ENCODE results near the gene TRPV2.

GRCh38 chr17:16475179-16475704, 59.9 kb downstream of the TRPV2 start:
- no peak for TF ChIP-seq GABPA (IDR thresholded peaks at IDR 0.05 in 1 of 2, conservative IDR thresholded peaks at IDR 0.05 in 1 of 2)
- no peak for TF ChIP-seq REST (IDR thresholded peaks at IDR 0.05)
- no peak for TF ChIP-seq RAD21 (IDR thresholded peaks at IDR 0.05)
- TF ChIP-seq, protein P1, sequence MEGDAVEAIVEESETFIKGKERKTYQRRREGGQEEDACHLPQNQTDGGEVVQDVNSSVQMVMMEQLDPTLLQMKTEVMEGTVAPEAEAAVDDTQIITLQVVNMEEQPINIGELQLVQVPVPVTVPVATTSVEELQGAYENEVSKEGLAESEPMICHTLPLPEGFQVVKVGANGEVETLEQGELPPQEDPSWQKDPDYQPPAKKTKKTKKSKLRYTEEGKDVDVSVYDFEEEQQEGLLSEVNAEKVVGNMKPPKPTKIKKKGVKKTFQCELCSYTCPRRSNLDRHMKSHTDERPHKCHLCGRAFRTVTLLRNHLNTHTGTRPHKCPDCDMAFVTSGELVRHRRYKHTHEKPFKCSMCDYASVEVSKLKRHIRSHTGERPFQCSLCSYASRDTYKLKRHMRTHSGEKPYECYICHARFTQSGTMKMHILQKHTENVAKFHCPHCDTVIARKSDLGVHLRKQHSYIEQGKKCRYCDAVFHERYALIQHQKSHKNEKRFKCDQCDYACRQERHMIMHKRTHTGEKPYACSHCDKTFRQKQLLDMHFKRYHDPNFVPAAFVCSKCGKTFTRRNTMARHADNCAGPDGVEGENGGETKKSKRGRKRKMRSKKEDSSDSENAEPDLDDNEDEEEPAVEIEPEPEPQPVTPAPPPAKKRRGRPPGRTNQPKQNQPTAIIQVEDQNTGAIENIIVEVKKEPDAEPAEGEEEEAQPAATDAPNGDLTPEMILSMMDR (IDR thresholded peaks at IDR 0.05; ENCODE audit: low read depth, low read length, missing input control): no peak
- TF ChIP-seq YY1 (IDR thresholded peaks at IDR 0.05): no peak
